Activated T-helper 2 cell treated with anti-CD3 and anti-CD28 coated beads, Interferon-gamma antibody, Interleukin-2, Interleukin-4, amounts not matched to agents 10 μg/mL and 5 μg/mL and 100 μg/mL, durations not matched to agents 14 hours and 24 hours and 36 hours (primary cell): Measurements from ENCODE around the gene EEIG1. TPM values are rescaled to one million over a fixed set of nuclear protein-coding genes. Genes with fewer than 3 reads are reported as not detected.

Experiments
- DNase-seq: peaks from one replicate; pipeline ENCODE4 v3.0.0; 2021; ENCODE audit warnings: low spot score
- H3K27ac Mint-ChIP-seq: one replicate; pipeline ENCODE4 v1.8.0; 2021; ENCODE audit warnings: mixed read lengths
- H3K27me3 Mint-ChIP-seq: one replicate; pipeline ENCODE4 v1.8.0; 2021; ENCODE audit warnings: low read depth, mixed read lengths
- H3K36me3 Mint-ChIP-seq: one replicate; pipeline ENCODE4 v1.8.0; 2021; ENCODE audit warnings: low read depth, mixed read lengths
- H3K4me1 Mint-ChIP-seq: one replicate; pipeline ENCODE4 v1.8.0; 2021; ENCODE audit warnings: low read depth, mixed read lengths
- H3K4me3 Mint-ChIP-seq: one replicate; pipeline ENCODE4 v1.8.0; 2021; ENCODE audit warnings: low read depth, mild to moderate bottlenecking, moderate library complexity, mixed read lengths
- H3K9me3 Mint-ChIP-seq: one replicate; pipeline ENCODE4 v1.8.0; 2021; ENCODE audit warnings: mixed read lengths
- intact Hi-C: fragments of 100-400 bp; cut with micrococcal nuclease; formaldehyde crosslinking; loops from one replicate; pipeline ENCODE4 v1.15.1; 2023
- total RNA-seq: library from RNA; stranded (reverse); gene quantifications from 2 replicates; pipeline ENCODE4 v1.2.3, GENCODE V29; 2022

Gene EEIG1
- total RNA-seq, 1 donor from 2014 or later: 43.8 TPM

GRCh38 chr9:127945338-127945737 is 35.5 kb downstream of the EEIG1 start:
- Mint-ChIP-seq H3K4me3 (no peak overlapping the region), H3K27ac (no peak overlapping the region), H3K4me1 (peaks cover 17% of the 10 kb centered on the region), H3K9me3 (no peaks in the 10 kb centered on the region), H3K27me3 (no peaks in the 10 kb centered on the region), H3K36me3 (peaks cover 74% of the 10 kb centered on the region)
- intact Hi-C loops: no loop called here
- DNase-seq: no peak

DNA sequence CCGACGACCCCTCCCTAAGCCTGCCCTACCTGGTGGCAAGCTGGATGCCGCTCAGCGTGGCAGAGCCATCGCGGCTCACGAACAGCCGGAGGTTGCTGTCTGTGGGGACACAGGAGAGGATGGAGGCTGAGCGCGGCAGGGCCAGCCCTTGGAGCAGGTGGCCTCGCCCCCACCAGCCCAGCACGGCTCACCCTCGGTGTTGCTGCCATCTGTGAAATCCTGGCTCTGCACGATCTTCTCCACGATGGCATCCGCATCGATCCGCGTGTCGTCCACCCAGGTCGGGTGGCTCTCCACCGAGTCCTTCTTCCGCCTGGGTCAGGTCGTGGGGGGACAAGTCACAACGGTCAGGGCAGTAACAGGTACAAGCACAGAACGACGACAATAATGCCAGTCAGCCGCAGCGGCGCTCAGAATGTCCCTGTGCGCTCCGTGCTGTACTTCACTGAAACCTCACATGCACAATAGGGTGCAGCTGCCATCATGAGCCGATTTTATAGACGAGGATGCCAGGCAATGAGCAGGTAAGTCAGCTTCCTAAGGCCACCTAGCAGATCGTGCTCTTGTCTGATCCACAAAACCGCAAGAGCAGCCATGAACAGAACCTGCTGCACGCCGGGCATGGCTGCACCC is 36.1 kb downstream of the EEIG1 start:
- Mint-ChIP-seq H3K9me3 (no peaks in the 10 kb centered on the region), H3K36me3 (peaks cover 70% of the 10 kb centered on the region), H3K27me3 (no peaks in the 10 kb centered on the region), H3K4me1 (peaks cover 15% of the 10 kb centered on the region), H3K27ac (no peak overlapping the region), H3K4me3 (no peak overlapping the region)
- intact Hi-C loops: no loop called here
- DNase-seq: no peak

DNA sequence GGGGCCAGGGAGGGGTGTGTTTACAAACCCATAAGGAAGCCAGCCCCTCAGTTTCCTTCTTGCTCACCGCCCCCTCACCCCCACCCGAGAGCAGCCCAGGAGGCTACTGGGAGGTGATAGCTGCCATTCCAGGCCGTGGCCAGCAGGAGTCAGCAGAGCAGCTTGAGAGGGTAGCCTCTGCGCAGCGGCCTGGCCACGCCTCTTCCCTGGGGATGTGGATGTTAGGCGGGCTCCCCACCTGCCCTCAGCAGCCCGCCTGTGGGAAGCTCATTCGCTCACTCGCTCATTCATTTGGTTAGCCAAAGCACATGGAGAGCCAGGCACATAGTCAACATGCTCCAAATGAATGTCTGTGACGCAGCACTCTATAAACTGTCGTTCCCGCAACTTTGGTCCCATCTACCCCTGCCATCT is 37.1 kb downstream of the EEIG1 start:
- H3K4me3 Mint-ChIP-seq: no peak overlapping the region
- peaks cover 15% of the 10 kb centered on the region for H3K4me1 Mint-ChIP-seq
- peak overlapping the region; percentile 51 for H3K27ac Mint-ChIP-seq
- intact Hi-C loops: loop anchor here (1.0 to 2.0 kb wide), 3 partner anchors 27 to 173 kb away; no protein-coding TSS in a partner anchor
- H3K27me3 Mint-ChIP-seq: no peaks in the 10 kb centered on the region
- H3K36me3 Mint-ChIP-seq: peaks cover 69% of the 10 kb centered on the region
- H3K9me3 Mint-ChIP-seq: no peaks in the 10 kb centered on the region
- DNase-seq: peak; percentile 65

GRCh38 chr9:127943011-127943662 is 37.7 kb downstream of the EEIG1 start:
- intact Hi-C loops: loop anchor here (1.0 to 2.0 kb wide), 3 partner anchors 28 to 174 kb away; no protein-coding TSS in a partner anchor
- H3K36me3 Mint-ChIP-seq: peaks cover 64% of the 10 kb centered on the region
- H3K27me3 Mint-ChIP-seq: no peaks in the 10 kb centered on the region
- H3K27ac Mint-ChIP-seq: peak overlapping the region; percentile 56
- H3K4me1 Mint-ChIP-seq: peaks cover 12% of the 10 kb centered on the region
- no peak for DNase-seq
- no peaks in the 10 kb centered on the region for H3K9me3 Mint-ChIP-seq
- H3K4me3 Mint-ChIP-seq: no peak overlapping the region

DNA sequence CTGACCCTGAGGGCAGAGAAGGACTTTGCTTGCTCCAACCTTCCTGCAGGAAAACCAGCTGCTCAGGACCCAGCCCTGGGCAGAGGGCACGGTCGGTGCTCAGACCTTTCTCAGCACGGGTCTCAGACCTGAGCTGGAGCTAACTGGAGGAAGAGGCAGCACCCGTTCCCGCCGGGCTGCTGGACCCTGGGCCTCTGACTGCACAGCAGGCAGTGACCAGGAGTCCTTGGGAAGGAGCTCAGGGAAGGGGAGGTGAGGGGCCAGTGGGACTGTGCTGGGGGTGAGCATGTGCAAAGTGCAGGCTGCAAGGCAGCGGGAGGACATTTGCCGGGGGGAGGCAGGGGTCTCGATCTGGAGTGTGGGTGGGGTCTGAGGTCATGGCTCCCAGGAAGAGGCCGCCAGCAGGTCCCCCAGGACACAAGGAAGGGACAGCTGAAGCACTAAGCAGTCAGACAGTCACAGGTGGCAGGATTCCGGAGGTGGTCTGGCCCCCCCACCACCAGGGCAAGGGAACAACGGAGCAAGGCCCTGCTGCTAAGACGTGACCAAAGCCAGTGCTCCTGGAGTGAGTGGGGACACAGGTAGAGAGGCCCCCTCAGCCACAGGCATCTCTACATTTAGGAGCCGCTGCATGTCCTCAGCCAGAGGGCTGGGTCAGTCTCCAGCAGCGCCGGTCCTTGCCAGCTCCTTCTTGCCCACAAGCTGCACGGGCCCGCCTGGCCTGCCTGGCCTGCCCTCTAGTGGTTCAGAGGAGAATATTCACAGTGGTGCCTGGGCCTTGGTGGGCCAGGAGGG is 38.4 kb downstream of the EEIG1 start:
- Mint-ChIP-seq H3K4me3 (no peak overlapping the region), H3K27me3 (no peaks in the 10 kb centered on the region), H3K36me3 (peaks cover 60% of the 10 kb centered on the region), H3K4me1 (peaks cover 16% of the 10 kb centered on the region), H3K27ac (peak overlapping the region; percentile 56), H3K9me3 (no peaks in the 10 kb centered on the region)
- intact Hi-C loops: loop anchor here (1.0 to 2.0 kb wide), 3 partner anchors 28 to 174 kb away; no protein-coding TSS in a partner anchor
- no peak for DNase-seq

GRCh38 chr9:127941961-127942215 is 38.9 kb downstream of the EEIG1 start:
- no peak for DNase-seq
- Mint-ChIP-seq H3K4me1 (peaks cover 18% of the 10 kb centered on the region), H3K27ac (no peak overlapping the region), H3K9me3 (no peaks in the 10 kb centered on the region), H3K36me3 (peaks cover 61% of the 10 kb centered on the region), H3K4me3 (no peak overlapping the region), H3K27me3 (no peaks in the 10 kb centered on the region)
- intact Hi-C loops: loop anchor here (2.0 kb wide), 2 partner anchors 29 to 175 kb away; no protein-coding TSS in a partner anchor

- Mint-ChIP-seq H3K4me3 (no peak overlapping the region), H3K27ac (no peak overlapping the region), H3K9me3 (no peaks in the 10 kb centered on the region), H3K4me1 (peaks cover 24% of the 10 kb centered on the region), H3K27me3 (no peaks in the 10 kb centered on the region), H3K36me3 (peaks cover 58% of the 10 kb centered on the region)
- intact Hi-C loops: no loop called here
- DNase-seq: no peak
These were observed 39.5 kb downstream of the EEIG1 start for GRCh38 chr9:127941062-127941960.

- no peak overlapping the region for H3K27ac Mint-ChIP-seq
- peaks cover 31% of the 10 kb centered on the region for H3K4me1 Mint-ChIP-seq
- intact Hi-C loops: no loop called here
- no peak for DNase-seq
- H3K36me3 Mint-ChIP-seq: peaks cover 61% of the 10 kb centered on the region
- no peaks in the 10 kb centered on the region for H3K9me3 Mint-ChIP-seq
- no peaks in the 10 kb centered on the region for H3K27me3 Mint-ChIP-seq
- no peak overlapping the region for H3K4me3 Mint-ChIP-seq
These were observed 40.2 kb downstream of the EEIG1 start for GRCh38 chr9:127940593-127940992.

GRCh38 chr9:127938298-127938690 is 42.5 kb downstream of the EEIG1 start:
- H3K4me3 Mint-ChIP-seq: peak overlapping the region; percentile 47

DNA sequence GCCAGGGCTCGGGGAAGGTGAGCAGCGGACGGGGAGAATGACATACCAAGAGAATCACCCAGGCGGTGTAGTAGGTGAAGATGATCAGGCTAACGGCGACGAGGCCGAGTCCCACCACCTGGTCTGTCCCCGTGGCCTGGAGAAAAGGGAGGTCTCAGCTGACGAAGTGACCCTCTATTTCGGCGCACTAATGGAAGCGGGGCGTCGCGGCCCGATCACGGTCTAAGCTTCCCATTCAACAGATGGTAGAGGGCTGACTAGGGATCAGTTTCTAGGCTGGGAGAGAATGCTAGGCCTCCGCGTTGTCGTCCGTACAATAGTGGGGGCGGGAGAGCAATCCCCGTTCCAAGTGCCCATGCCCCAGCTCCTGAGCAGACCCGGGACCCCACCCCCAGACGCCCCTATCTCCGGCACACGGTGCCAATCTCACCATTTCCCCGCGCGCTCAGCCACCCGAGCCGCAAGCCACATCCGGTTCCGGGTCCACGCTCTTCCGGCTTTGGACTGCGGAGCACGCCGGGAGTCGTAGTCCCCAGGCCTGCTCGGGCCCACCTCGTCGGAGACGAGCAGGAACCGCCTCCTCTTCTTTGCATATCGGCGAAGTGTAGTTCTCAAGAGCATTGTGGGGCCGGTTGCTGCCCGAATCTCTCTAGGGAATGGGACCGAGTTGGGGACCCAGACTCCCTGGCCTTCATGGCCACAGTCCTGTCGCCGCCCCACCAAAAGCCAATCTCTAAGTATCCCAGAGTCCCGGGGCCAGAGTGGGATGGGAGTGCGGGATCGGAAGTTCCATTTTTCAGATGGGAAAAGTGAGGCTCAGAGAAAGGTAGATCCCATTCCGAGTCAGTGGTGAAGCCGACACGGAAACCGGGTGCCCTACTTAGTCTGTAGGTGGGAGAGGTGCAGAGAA is 43.1 kb downstream of the EEIG1 start, which contains the start of gene DPM2:
TSS of gene DPM2 (minus strand) at position 467 of the 910 bp plus-strand sequence. CDS start at position 433, 34 bp downstream.
- Mint-ChIP-seq H3K9me3 (no peaks in the 10 kb centered on the region), H3K27me3 (no peaks in the 10 kb centered on the region), H3K4me1 (peaks cover 31% of the 10 kb centered on the region), H3K27ac (peak within 1 kb of the TSS; percentile 91), H3K36me3 (peaks cover 53% of the 10 kb centered on the region), H3K4me3 (peak within 1 kb of the TSS; percentile 94)
- intact Hi-C loops: no loop called here
- DNase-seq: peak; percentile 87

More at GRCh38 chr9:127938298-127938690, 42.5 kb downstream of the EEIG1 start:
- DNase-seq: no peak
- Mint-ChIP-seq H3K36me3 (peaks cover 53% of the 10 kb centered on the region), H3K27me3 (no peaks in the 10 kb centered on the region), H3K4me1 (peaks cover 34% of the 10 kb centered on the region), H3K27ac (peak overlapping the region; percentile 55), H3K9me3 (no peaks in the 10 kb centered on the region)
- intact Hi-C loops: no loop called here

DNA sequence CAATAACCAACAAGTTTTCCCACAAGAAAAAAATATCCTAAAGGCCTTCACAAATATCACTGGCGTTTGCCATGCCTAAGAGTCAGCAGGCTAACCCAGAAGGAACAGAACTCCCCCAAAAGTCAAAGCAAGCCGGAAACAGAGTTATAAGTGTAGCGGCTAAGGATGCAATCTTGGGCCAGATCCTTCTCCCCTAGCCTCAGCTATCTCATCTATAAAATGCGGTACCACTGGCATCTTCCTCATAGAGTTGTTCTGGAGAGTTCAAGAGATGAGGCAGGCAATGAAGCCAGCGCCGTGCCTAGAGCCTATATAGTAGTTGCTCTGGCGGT is 43.8 kb downstream of the EEIG1 start:
- Mint-ChIP-seq H3K36me3 (peaks cover 47% of the 10 kb centered on the region), H3K27ac (peak overlapping the region; percentile 91), H3K4me3 (peak overlapping the region; percentile 94), H3K9me3 (no peaks in the 10 kb centered on the region), H3K27me3 (no peaks in the 10 kb centered on the region), H3K4me1 (peaks cover 31% of the 10 kb centered on the region)
- no peak for DNase-seq
- intact Hi-C loops: no loop called here
